ENCODE results near the gene ABCF2. TPM values are rescaled to one million over a fixed set of nuclear protein-coding genes. Genes with fewer than 3 reads are reported as not detected.

The ABCF2 gene
- total RNA-seq, 2 donors from 2014 or later: 27.9 to 28.0 TPM

- intact Hi-C loops (cut with DNase I, micrococcal nuclease): no loop called here
- peak in 1 of 2 donors; percentile 51 for DNase-seq
- ATAC-seq: peak; percentile 38
These were observed 6.1 kb upstream of the ABCF2 start for GRCh38 chr7:151232917-151233701.

GRCh38 chr7:151232091-151232916 lies 5.3 kb upstream of the ABCF2 start, which contains the start of gene CHPF2:
TSS of gene CHPF2 (plus strand) at chr7:151232483. CDS start at chr7:151234012, 1,529 bp downstream.
- intact Hi-C loops (cut with DNase I, micrococcal nuclease): no loop called here
- peak; percentile 84 for ATAC-seq

GRCh38 chr7:151231080-151231479 lies 4.1 kb upstream of the ABCF2 start:
- DNase-seq (no peak), ATAC-seq (no peak)
- intact Hi-C loops (cut with DNase I, micrococcal nuclease): no loop called here

More at GRCh38 chr7:151232091-151232916, 5.3 kb upstream of the ABCF2 start, which contains the start of gene CHPF2:
- peak; percentile 94 to 96 for DNase-seq

- intact Hi-C loops (cut with DNase I, micrococcal nuclease): no loop called here
- no peak for ATAC-seq
- no peak for DNase-seq
These were observed 2.2 kb upstream of the ABCF2 start for GRCh38 chr7:151229249-151229648.

GRCh38 chr7:151228024-151228866 lies 1.2 kb upstream of the ABCF2 start:
- DNase-seq: peak in 1 of 2 donors; percentile 62
- intact Hi-C loops (cut with DNase I, micrococcal nuclease): no loop called here

GRCh38 chr7:151226560-151226874 lies 488 bp downstream of the ABCF2 start:
- DNase-seq: no peak
- intact Hi-C loops (cut with DNase I, micrococcal nuclease): no loop called here
- no peak for ATAC-seq

More at GRCh38 chr7:151228024-151228866, 1.2 kb upstream of the ABCF2 start:
- ATAC-seq: peak; percentile 61

- no peak for ATAC-seq
- no peak for DNase-seq
- intact Hi-C loops (cut with DNase I, micrococcal nuclease): no loop called here
These were observed 976 bp downstream of the ABCF2 start for GRCh38 chr7:151225948-151226510.

- no peak for ATAC-seq
- no peak for DNase-seq
- intact Hi-C loops (cut with DNase I, micrococcal nuclease): no loop called here
These were observed 3.3 kb downstream of the ABCF2 start for GRCh38 chr7:151223728-151224127.

GRCh38 chr7:151218170-151218569 lies 8.8 kb downstream of the ABCF2 start:
- ATAC-seq: peak; percentile 15
- intact Hi-C loops (cut with DNase I, micrococcal nuclease): no loop called here

GRCh38 chr7:151215396-151215795 lies 11.6 kb downstream of the ABCF2 start:
- DNase-seq: peak in 1 of 2 donors; percentile 35

More at GRCh38 chr7:151218170-151218569, 8.8 kb downstream of the ABCF2 start:
- no peak for DNase-seq

GRCh38 chr7:151213826-151214225 lies 13.2 kb downstream of the ABCF2 start:
- ATAC-seq: no peak
- no peak for DNase-seq
- intact Hi-C loops (cut with DNase I, micrococcal nuclease): no loop called here

More at GRCh38 chr7:151215396-151215795, 11.6 kb downstream of the ABCF2 start:
- peak; percentile 95 for ATAC-seq
- intact Hi-C loops (cut with DNase I, micrococcal nuclease): no loop called here

GRCh38 chr7:151212626-151213025 lies 14.4 kb downstream of the ABCF2 start:
- no peak for DNase-seq
- ATAC-seq: no peak
- intact Hi-C loops (cut with DNase I, micrococcal nuclease): no loop called here

GRCh38 chr7:151211155-151211772 lies 15.7 kb downstream of the ABCF2 start:
- DNase-seq (no peak), ATAC-seq (no peak)
- intact Hi-C loops (cut with DNase I, micrococcal nuclease): no loop called here

- ATAC-seq: no peak
- intact Hi-C loops (cut with DNase I, micrococcal nuclease): no loop called here
These were observed 16.7 kb downstream of the ABCF2 start, which contains the start of gene H2BK1 for GRCh38 chr7:151210087-151210854. TSS of gene H2BK1 (minus strand) at chr7:151210488. CDS start at chr7:151210318, 170 bp downstream.

GRCh38 chr7:151209588-151209987 lies 17.4 kb downstream of the ABCF2 start:
- intact Hi-C loops (cut with DNase I, micrococcal nuclease): no loop called here

More at GRCh38 chr7:151210087-151210854, 16.7 kb downstream of the ABCF2 start, which contains the start of gene H2BK1:
- DNase-seq: no peak

GRCh38 chr7:151208253-151208862 lies 18.6 kb downstream of the ABCF2 start:
- DNase-seq: no peak

More at GRCh38 chr7:151209588-151209987, 17.4 kb downstream of the ABCF2 start:
- ATAC-seq (no peak), DNase-seq (no peak)

GRCh38 chr7:151207804-151208203 lies 19.2 kb downstream of the ABCF2 start:
- DNase-seq: no peak
- intact Hi-C loops (cut with DNase I, micrococcal nuclease): no loop called here
- no peak for ATAC-seq

More at GRCh38 chr7:151208253-151208862, 18.6 kb downstream of the ABCF2 start:
- intact Hi-C loops (cut with DNase I, micrococcal nuclease): no loop called here
- no peak for ATAC-seq
